OCI-M2 (cell line): ENCODE data around the gene NSF.

Source experiments
- DNase-seq: peaks from one replicate; lab custom pipeline; 2025; ENCODE audit not compliant: unreplicated experiment; lab: John Stamatoyannopoulos, UW

The NSF gene

GRCh38 chr17:46795379-46795952, 205.0 kb downstream of the NSF start:
- no peak for DNase-seq

- DNase-seq: no peak
These were observed 205.6 kb downstream of the NSF start for GRCh38 chr17:46796084-46796483.

GRCh38 chr17:46796524-46796923, 206.1 kb downstream of the NSF start:
- DNase-seq: no peak

- DNase-seq: no peak
These were observed 206.6 kb downstream of the NSF start for GRCh38 chr17:46796956-46797530.

- no peak for DNase-seq
These were observed 210.1 kb downstream of the NSF start for GRCh38 chr17:46800573-46800972.

- DNase-seq: no peak
These were observed 212.3 kb downstream of the NSF start for GRCh38 chr17:46802800-46803199.

- DNase-seq: no peak
These were observed 213.1 kb downstream of the NSF start for GRCh38 chr17:46803544-46803943.

- no peak for DNase-seq
These were observed 215.3 kb downstream of the NSF start for GRCh38 chr17:46805771-46806170.
